AG10803 (cell line): ENCODE data around the gene IGFL3.

ENCODE experiments used
- DNase-seq: peaks from one replicate; pipeline ENCODE4 v3.0.0; 2010; ENCODE audit warnings: low read depth
- H3K4me3 ChIP-seq: 2 replicates; pipeline ENCODE4 v1.5.1; 2011; ENCODE audit warnings: mild to moderate bottlenecking, low read length, control low read depth
- TF ChIP-seq, protein P1 (sequence below): conservative IDR thresholded peaks from 2 replicates; pipeline ENCODE4 v1.5.1; 2011; ENCODE audit warnings: mild to moderate bottlenecking, low read length, control low read depth, inconsistent platforms

The IGFL3 gene

GRCh38 chr19:46134527-46134926 is 10.0 kb upstream of the IGFL3 start:
- H3K4me3 ChIP-seq: no peak overlapping the region
- TF ChIP-seq, protein P1, sequence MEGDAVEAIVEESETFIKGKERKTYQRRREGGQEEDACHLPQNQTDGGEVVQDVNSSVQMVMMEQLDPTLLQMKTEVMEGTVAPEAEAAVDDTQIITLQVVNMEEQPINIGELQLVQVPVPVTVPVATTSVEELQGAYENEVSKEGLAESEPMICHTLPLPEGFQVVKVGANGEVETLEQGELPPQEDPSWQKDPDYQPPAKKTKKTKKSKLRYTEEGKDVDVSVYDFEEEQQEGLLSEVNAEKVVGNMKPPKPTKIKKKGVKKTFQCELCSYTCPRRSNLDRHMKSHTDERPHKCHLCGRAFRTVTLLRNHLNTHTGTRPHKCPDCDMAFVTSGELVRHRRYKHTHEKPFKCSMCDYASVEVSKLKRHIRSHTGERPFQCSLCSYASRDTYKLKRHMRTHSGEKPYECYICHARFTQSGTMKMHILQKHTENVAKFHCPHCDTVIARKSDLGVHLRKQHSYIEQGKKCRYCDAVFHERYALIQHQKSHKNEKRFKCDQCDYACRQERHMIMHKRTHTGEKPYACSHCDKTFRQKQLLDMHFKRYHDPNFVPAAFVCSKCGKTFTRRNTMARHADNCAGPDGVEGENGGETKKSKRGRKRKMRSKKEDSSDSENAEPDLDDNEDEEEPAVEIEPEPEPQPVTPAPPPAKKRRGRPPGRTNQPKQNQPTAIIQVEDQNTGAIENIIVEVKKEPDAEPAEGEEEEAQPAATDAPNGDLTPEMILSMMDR: no peak
- peak; percentile 40 for DNase-seq

DNA sequence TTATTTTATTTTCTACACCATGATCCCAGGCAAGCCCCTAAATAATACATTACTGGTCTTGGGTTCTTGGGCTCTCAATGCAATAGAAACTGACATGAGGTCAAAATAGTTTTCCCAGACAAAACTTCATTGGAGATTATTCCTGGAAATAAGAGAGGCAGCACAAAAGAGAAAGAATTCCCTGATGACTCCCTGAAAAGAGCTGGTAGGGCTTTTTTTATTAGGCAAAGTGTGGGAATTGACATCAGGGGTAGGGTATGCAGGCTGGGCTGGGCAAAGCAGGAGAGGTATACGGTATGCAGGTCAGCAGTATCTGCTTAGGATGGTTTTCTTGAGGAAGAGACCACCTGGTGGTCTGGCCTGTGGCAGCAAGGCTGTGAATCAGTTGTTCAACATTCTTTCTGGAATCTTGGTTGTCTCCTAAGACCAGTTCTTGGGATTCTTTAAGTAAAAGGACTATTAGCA is 9.3 kb upstream of the IGFL3 start:
- DNase-seq: no peak
- H3K4me3 ChIP-seq: no peak overlapping the region
- TF ChIP-seq, protein P1: no peak

- TF ChIP-seq, protein P1: no peak
- DNase-seq: peak; percentile 96
- peak overlapping the region; percentile 40 for H3K4me3 ChIP-seq
Measured at GRCh38 chr19:46133101-46133627, 8.7 kb upstream of the IGFL3 start.

- peak overlapping the region; percentile 40 for H3K4me3 ChIP-seq
- DNase-seq: no peak
- TF ChIP-seq, protein P1: no peak
Measured at GRCh38 chr19:46132508-46133100, 8.1 kb upstream of the IGFL3 start.

DNA sequence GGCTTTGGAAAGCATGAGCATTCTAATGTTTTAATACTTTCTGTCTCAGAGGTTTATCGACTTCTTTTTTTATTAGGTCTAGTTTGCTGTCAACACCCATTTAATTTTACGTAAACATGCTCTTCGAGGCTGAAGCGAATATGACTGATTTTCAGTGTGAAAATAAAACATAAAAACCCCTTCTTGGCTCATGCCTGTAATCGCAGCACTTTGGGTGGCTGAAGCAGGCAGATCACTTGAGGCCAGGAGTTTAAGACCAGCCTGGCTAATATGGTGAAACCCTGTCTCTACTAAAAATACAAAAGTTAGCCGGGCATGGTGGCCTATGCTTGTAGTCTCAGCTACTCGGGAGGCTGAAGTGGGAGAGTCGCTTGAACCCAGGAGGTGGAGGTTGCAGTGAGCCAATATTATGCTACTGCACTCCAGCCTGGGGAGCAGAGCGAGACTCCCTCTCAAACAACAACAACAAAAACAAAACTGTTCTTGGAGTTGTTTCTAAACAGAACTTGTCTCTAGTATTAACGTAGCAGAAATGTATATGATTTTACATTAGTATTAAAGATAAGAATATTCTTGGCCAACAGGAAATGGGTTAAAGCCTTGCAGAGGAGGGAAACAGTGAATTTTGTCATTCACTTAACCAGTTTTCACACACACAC is 7.1 kb upstream of the IGFL3 start:
- DNase-seq: no peak
- TF ChIP-seq, protein P1: no peak
- no peak overlapping the region for H3K4me3 ChIP-seq

- H3K4me3 ChIP-seq: no peak overlapping the region
- TF ChIP-seq, protein P1: no peak
- peak; percentile 40 for DNase-seq
Measured at GRCh38 chr19:46126086-46126580, 1.6 kb upstream of the IGFL3 start.

GRCh38 chr19:46125447-46125846 is 959 bp upstream of the IGFL3 start:
- no peak for DNase-seq
- TF ChIP-seq, protein P1: no peak
- no peak overlapping the region for H3K4me3 ChIP-seq
